ENCODE results near the gene GRIK4.

DNA sequence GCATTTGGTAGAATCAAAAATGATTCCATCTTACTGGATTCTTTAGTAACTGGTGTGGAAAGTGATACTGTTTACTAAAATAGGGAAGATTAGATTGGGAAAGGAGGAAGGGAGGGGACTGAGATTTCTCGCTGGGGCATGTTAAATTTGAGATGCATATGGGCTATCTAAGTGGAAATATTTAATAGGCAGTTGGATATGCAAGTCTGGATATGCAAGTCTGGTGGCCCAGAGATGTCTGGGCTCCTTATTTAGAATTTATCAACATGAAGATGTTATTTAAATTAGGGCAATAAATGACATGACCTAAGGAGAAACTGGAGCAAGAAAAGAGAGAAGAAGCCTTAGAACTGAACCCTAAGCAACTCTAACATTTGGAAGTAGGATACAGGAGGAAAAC, 495.4 kb downstream of the GRIK4 start:
- no peak for TF ChIP-seq CTCF (IDR thresholded peaks at IDR 0.05; ENCODE audit: insufficient read depth, low read length)
- TF ChIP-seq, protein P1, sequence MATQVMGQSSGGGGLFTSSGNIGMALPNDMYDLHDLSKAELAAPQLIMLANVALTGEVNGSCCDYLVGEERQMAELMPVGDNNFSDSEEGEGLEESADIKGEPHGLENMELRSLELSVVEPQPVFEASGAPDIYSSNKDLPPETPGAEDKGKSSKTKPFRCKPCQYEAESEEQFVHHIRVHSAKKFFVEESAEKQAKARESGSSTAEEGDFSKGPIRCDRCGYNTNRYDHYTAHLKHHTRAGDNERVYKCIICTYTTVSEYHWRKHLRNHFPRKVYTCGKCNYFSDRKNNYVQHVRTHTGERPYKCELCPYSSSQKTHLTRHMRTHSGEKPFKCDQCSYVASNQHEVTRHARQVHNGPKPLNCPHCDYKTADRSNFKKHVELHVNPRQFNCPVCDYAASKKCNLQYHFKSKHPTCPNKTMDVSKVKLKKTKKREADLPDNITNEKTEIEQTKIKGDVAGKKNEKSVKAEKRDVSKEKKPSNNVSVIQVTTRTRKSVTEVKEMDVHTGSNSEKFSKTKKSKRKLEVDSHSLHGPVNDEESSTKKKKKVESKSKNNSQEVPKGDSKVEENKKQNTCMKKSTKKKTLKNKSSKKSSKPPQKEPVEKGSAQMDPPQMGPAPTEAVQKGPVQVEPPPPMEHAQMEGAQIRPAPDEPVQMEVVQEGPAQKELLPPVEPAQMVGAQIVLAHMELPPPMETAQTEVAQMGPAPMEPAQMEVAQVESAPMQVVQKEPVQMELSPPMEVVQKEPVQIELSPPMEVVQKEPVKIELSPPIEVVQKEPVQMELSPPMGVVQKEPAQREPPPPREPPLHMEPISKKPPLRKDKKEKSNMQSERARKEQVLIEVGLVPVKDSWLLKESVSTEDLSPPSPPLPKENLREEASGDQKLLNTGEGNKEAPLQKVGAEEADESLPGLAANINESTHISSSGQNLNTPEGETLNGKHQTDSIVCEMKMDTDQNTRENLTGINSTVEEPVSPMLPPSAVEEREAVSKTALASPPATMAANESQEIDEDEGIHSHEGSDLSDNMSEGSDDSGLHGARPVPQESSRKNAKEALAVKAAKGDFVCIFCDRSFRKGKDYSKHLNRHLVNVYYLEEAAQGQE (IDR thresholded peaks at IDR 0.05; ENCODE audit: insufficient replicate concordance, low read depth): no peak
